ENCODE measurements around the gene TRPM8. TPM values are rescaled to one million over a fixed set of nuclear protein-coding genes. Genes with fewer than 3 reads are reported as not detected.

Gene TRPM8
- total and polyA plus RNA-seq, 2 of the 13 experiments (the other 11 are each of a cell fraction or from before 2014, with no cell fraction given), result 0.12 TPM; not detected in 1

DNA sequence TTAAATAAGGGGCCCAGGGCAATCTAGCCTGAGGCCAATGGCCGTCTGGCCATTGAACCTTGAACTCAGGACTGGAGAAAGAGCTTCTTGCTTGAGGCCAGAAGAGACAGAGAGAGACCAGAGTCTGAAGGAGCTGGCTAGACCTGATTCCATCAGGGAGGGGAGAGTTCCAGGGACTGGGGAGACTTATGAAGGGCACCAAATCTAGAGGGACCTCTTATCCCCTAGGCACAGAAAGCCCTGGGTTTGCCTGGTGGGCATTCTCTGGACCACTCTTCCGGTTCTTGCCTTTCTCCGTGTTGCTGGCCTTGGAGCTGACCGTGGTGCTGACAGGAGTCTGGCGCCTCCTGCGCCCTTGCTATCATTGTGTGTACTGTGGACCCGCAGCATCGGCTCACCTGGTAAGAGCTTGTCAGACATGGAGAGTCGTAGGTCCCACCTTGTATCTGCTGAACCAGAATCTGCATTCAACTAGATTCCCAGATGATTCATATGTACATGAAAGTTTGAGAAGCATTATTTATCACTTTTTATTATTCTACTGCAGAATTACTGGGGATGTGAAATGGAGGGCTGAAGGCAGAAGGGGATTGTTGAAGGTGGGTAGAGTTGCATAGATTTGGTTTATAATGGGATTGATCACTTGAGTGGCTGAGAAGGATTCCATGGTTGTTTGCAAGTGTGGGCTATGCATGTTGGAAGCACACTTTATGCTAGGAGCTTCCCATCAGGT lies 4.3 kb upstream of the TRPM8 start (continued):
- TF ChIP-seq, protein P1, sequence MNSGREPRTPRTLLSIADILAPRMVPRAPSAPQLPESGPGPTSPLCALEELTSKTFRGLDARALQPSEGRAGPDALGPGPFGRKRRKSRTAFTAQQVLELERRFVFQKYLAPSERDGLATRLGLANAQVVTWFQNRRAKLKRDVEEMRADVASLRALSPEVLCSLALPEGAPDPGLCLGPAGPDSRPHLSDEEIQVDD (CRISPR knock-in tag; IDR thresholded peaks at IDR 0.05; ENCODE audit: borderline replicate concordance), result no peak
- no peak for TF ChIP-seq TCF12 (IDR thresholded peaks at IDR 0.05)
- TF ChIP-seq TCF12 (CRISPR knock-in tag; IDR thresholded peaks at IDR 0.05), result no peak
- TF ChIP-seq ELF3 (CRISPR knock-in tag; IDR thresholded peaks at IDR 0.05), result peak; percentile 61; the same call in 1 of the 2 replicates
- TF ChIP-seq ZBTB3 (CRISPR knock-in tag; IDR thresholded peaks at IDR 0.05; ENCODE audit: borderline replicate concordance, low read depth), result no peak
- peak; percentile 24; the same call in 1 of the 2 replicates for TF ChIP-seq ZNF768 (CRISPR knock-in tag; IDR thresholded peaks at IDR 0.05)
- TF ChIP-seq POLR2G (IDR thresholded peaks at IDR 0.05; ENCODE audit: low read depth, low read length), result no peak
- TF ChIP-seq SP2 (CRISPR knock-in tag; IDR thresholded peaks at IDR 0.05), result no peak
- TF ChIP-seq, protein P2, sequence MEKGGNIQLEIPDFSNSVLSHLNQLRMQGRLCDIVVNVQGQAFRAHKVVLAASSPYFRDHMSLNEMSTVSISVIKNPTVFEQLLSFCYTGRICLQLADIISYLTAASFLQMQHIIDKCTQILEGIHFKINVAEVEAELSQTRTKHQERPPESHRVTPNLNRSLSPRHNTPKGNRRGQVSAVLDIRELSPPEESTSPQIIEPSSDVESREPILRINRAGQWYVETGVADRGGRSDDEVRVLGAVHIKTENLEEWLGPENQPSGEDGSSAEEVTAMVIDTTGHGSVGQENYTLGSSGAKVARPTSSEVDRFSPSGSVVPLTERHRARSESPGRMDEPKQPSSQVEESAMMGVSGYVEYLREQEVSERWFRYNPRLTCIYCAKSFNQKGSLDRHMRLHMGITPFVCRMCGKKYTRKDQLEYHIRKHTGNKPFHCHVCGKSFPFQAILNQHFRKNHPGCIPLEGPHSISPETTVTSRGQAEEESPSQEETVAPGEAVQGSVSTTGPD (CRISPR knock-in tag; IDR thresholded peaks at IDR 0.05), result no peak
- no peak for TF ChIP-seq RAD21 (CRISPR knock-in tag; IDR thresholded peaks at IDR 0.05)
- TF ChIP-seq GTF2F1 (IDR thresholded peaks at IDR 0.05; ENCODE audit: low read length), result no peak
- no peak for TF ChIP-seq ZNF546 (CRISPR knock-in tag; conservative IDR thresholded peaks at IDR 0.05)
- TF ChIP-seq, protein P3, sequence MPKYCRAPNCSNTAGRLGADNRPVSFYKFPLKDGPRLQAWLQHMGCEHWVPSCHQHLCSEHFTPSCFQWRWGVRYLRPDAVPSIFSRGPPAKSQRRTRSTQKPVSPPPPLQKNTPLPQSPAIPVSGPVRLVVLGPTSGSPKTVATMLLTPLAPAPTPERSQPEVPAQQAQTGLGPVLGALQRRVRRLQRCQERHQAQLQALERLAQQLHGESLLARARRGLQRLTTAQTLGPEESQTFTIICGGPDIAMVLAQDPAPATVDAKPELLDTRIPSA (CRISPR knock-in tag; IDR thresholded peaks at IDR 0.05; ENCODE audit: borderline replicate concordance), result no peak
- no peak for TF ChIP-seq ZMYM4 (CRISPR knock-in tag; IDR thresholded peaks at IDR 0.05)
- TF ChIP-seq, protein P4, sequence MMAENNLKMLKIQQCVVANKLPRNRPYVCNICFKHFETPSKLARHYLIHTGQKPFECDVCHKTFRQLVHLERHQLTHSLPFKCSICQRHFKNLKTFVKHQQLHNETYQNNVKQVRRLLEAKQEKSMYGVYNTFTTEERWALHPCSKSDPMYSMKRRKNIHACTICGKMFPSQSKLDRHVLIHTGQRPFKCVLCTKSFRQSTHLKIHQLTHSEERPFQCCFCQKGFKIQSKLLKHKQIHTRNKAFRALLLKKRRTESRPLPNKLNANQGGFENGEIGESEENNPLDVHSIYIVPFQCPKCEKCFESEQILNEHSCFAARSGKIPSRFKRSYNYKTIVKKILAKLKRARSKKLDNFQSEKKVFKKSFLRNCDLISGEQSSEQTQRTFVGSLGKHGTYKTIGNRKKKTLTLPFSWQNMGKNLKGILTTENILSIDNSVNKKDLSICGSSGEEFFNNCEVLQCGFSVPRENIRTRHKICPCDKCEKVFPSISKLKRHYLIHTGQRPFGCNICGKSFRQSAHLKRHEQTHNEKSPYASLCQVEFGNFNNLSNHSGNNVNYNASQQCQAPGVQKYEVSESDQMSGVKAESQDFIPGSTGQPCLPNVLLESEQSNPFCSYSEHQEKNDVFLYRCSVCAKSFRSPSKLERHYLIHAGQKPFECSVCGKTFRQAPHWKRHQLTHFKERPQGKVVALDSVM (CRISPR knock-in tag; IDR thresholded peaks at IDR 0.05), result no peak
- TF ChIP-seq, protein P5, sequence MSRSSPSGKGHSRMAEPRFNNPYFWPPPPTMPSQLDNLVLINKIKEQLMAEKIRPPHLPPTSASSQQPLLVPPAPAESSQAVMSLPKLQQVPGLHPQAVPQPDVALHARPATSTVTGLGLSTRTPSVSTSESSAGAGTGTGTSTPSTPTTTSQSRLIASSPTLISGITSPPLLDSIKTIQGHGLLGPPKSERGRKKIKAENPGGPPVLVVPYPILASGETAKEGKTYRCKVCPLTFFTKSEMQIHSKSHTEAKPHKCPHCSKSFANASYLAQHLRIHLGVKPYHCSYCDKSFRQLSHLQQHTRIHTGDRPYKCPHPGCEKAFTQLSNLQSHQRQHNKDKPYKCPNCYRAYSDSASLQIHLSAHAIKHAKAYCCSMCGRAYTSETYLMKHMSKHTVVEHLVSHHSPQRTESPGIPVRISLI (CRISPR knock-in tag; IDR thresholded peaks at IDR 0.05; ENCODE audit: borderline replicate concordance), result no peak
- TF ChIP-seq ZBTB1 (CRISPR knock-in tag; IDR thresholded peaks at IDR 0.05; ENCODE audit: borderline replicate concordance), result no peak
- TF ChIP-seq ZNF549 (CRISPR knock-in tag; IDR thresholded peaks at IDR 0.05), result no peak
- peak; percentile 67 for TF ChIP-seq XRCC5 (optimal IDR thresholded peaks at IDR 0.05; ENCODE audit: low read length)
- TF ChIP-seq ZNF552 (CRISPR knock-in tag; IDR thresholded peaks at IDR 0.05; ENCODE audit: borderline replicate concordance), result 0 out of 2 replicates have a peak, but pooled peaks have one; percentile 42
- TF ChIP-seq, protein P6, sequence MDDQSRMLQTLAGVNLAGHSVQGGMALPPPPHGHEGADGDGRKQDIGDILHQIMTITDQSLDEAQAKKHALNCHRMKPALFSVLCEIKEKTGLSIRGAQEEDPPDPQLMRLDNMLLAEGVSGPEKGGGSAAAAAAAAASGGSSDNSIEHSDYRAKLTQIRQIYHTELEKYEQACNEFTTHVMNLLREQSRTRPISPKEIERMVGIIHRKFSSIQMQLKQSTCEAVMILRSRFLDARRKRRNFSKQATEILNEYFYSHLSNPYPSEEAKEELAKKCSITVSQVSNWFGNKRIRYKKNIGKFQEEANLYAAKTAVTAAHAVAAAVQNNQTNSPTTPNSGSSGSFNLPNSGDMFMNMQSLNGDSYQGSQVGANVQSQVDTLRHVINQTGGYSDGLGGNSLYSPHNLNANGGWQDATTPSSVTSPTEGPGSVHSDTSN (CRISPR knock-in tag; IDR thresholded peaks at IDR 0.05; ENCODE audit: borderline replicate concordance), result no peak
- peak; percentile 63; the same call in 1 of the 2 replicates for TF ChIP-seq HOXA9 (CRISPR knock-in tag; IDR thresholded peaks at IDR 0.05; ENCODE audit: borderline replicate concordance)
- TF ChIP-seq ZNF232 (CRISPR knock-in tag; IDR thresholded peaks at IDR 0.05; ENCODE audit: borderline replicate concordance), result peak; percentile 91; the same call in 1 of the 2 replicates
